GM23338 (cell line): ENCODE data around the gene PRRG1. TPM values are rescaled to one million over a fixed set of nuclear protein-coding genes. Genes with fewer than 3 reads are reported as not detected.

Experiments used
- ATAC-seq: fragments of 200-7000 bp; cut with Tn5 transposase; 3 replicates; pipeline ENCODE4 v1.9.1; 2020
- DNase-seq: peaks from one replicate; pipeline ENCODE4 v3.0.0-alpha.2; 2015; ENCODE audit warnings: low spot score
- H2AFZ ChIP-seq: fragments of 200-600 bp; sonication (generic); 2 replicates; pipeline ENCODE4 v1.8.0; 2016; ENCODE audit warnings: antibody characterized with exemption, mild to moderate bottlenecking, moderate library complexity
- H3F3A ChIP-seq: fragments of 200-600 bp; sonication (generic); replicated peaks from 2 replicates; pipeline ENCODE4 v1.8.0; 2017; ENCODE audit warnings: antibody characterized with exemption, mixed run types, low read depth
- H3K27ac ChIP-seq: fragments of 200-600 bp; sonication (generic); 2 replicates; pipeline ENCODE4 v1.6.1; 2016; ENCODE audit warnings: low read depth
- H3K27me3 ChIP-seq: fragments of 200-600 bp; sonication (generic); 2 replicates; pipeline ENCODE4 v1.8.0; 2016; ENCODE audit warnings: mild to moderate bottlenecking, mixed run types, moderate library complexity; ENCODE audit not compliant: insufficient read depth
- H3K36me3 ChIP-seq: fragments of 200-600 bp; sonication (generic); 2 replicates; pipeline ENCODE4 v1.8.0; 2016; ENCODE audit warnings: mild to moderate bottlenecking; ENCODE audit not compliant: insufficient read depth
- H3K4me1 ChIP-seq: fragments of 200-600 bp; sonication (generic); 2 replicates; pipeline ENCODE4 v1.8.0; 2016; ENCODE audit warnings: mild to moderate bottlenecking, moderate library complexity; ENCODE audit not compliant: insufficient read depth
- H3K4me2 ChIP-seq: fragments of 200-600 bp; sonication (generic); 2 replicates; pipeline ENCODE4 v1.7.1; 2017; ENCODE audit warnings: mixed run types
- H3K4me3 ChIP-seq: fragments of 200-600 bp; sonication (generic); 2 replicates; pipeline ENCODE4 v1.6.1; 2016; ENCODE audit warnings: mixed run types
- H3K79me2 ChIP-seq: fragments of 200-600 bp; sonication (generic); replicated peaks from 2 replicates; pipeline ENCODE4 v1.8.0; 2017; ENCODE audit warnings: mild to moderate bottlenecking; ENCODE audit not compliant: insufficient read depth
- H3K9me2 ChIP-seq: fragments of 200-600 bp; sonication (generic); 2 replicates; pipeline ENCODE4 v1.8.0; 2017; ENCODE audit not compliant: insufficient read depth
- H4K20me1 ChIP-seq: fragments of 200-600 bp; sonication (generic); replicated peaks from 2 replicates; pipeline ENCODE4 v1.8.0; 2017; ENCODE audit warnings: mild to moderate bottlenecking; ENCODE audit not compliant: insufficient read depth
- H3K27ac Mint-ChIP-seq: 2 replicates; pipeline ENCODE4 v1.8.0; 2020; ENCODE audit warnings: inconsistent platforms, mild to moderate bottlenecking, moderate library complexity, mixed read lengths
- H3K27me3 Mint-ChIP-seq: 3 replicates; pipeline ENCODE4 v1.8.0; 2022; ENCODE audit warnings: low read depth, mild to moderate bottlenecking, moderate library complexity, mixed read lengths, inconsistent platforms; ENCODE audit not compliant: insufficient read depth, poor library complexity
- H3K36me3 Mint-ChIP-seq: 3 replicates; pipeline ENCODE4 v1.8.0; 2021; ENCODE audit warnings: low read depth, mild to moderate bottlenecking, inconsistent platforms, moderate library complexity, mixed read lengths
- H3K4me1 Mint-ChIP-seq: 3 replicates; pipeline ENCODE4 v1.8.0; 2020; ENCODE audit warnings: mild to moderate bottlenecking, inconsistent platforms, mixed read lengths
- H3K4me3 Mint-ChIP-seq: 3 replicates; pipeline ENCODE4 v1.8.0; 2021; ENCODE audit warnings: moderate library complexity, mild to moderate bottlenecking, inconsistent platforms, mixed read lengths
- H3K9me3 Mint-ChIP-seq: 3 replicates; pipeline ENCODE4 v1.8.0; 2020; ENCODE audit warnings: moderate library complexity, mild to moderate bottlenecking, inconsistent platforms, mixed read lengths
- CREB1 ChIP-seq: fragments of 250-450 bp; sonication (Bioruptor Pico); IDR thresholded peaks from 2 replicates; pipeline ENCODE4 v1.5.0; 2020; ENCODE audit warnings: low read depth, mild to moderate bottlenecking, moderate library complexity
- CTCF ChIP-seq, 2 experiments: fragments of 200-600 bp in 1 of 2; sonication (generic) in 1 of 2; conservative IDR thresholded peaks; 2 replicates each; pipeline versions ENCODE4 v1.5.1 to v1.6.1; 2016 to 2017; ENCODE audit warnings: antibody characterized with exemption in 2 of 2, low read depth in 2 of 2, mild to moderate bottlenecking in 2 of 2, moderate library complexity in 1 of 2
- EZH2 ChIP-seq: fragments of 200-600 bp; sonication (generic); IDR thresholded peaks from one replicate; pipeline ENCODE4 v1.8.0; 2017; ENCODE audit warnings: antibody characterized with exemption, mild to moderate bottlenecking, low read depth; ENCODE audit not compliant: unreplicated experiment
- JUNB ChIP-seq: IDR thresholded peaks from one replicate; pipeline ENCODE4 v1.6.1; 2016; ENCODE audit warnings: antibody characterized with exemption; ENCODE audit not compliant: unreplicated experiment
- POLR2AphosphoS5 ChIP-seq: IDR thresholded peaks from 2 replicates; pipeline ENCODE4 v1.6.1; 2016; ENCODE audit warnings: antibody characterized with exemption, low read depth
- STAT1 ChIP-seq: IDR thresholded peaks from one replicate; pipeline ENCODE4 v1.6.1; 2016; ENCODE audit warnings: antibody characterized with exemption; ENCODE audit not compliant: unreplicated experiment
- ZNF114 ChIP-seq: fragments of 250-450 bp; sonication (Bioruptor Pico); IDR thresholded peaks from 2 replicates; pipeline ENCODE4 v1.5.0; 2020; ENCODE audit warnings: mild to moderate bottlenecking, moderate library complexity
- ZNF331 ChIP-seq: fragments of 250-450 bp; sonication (Bioruptor Pico); IDR thresholded peaks from 2 replicates; pipeline ENCODE4 v1.5.0; 2020; ENCODE audit warnings: low read depth, mild to moderate bottlenecking, moderate library complexity
- polyA plus RNA-seq: library from polyadenylated mRNA; unstranded; fragments of >200 nt; fragmentation: Nextera tagmentation; extraction: Ambion mirVana; gene quantifications from 2 replicates; pipeline ENCODE4 v1.2.1, GENCODE V29; 2016
- total RNA-seq: library from RNA; depleted of rRNA; stranded (reverse); fragments of >200 nt; shearing (Covaris generic); gene quantifications from 2 replicates; pipeline ENCODE4 v1.2.3, GENCODE V29; 2014
- TF ChIP-seq, protein P1 (sequence below): IDR thresholded peaks from 2 replicates; pipeline ENCODE4 v1.6.1; 2016; ENCODE audit warnings: antibody characterized with exemption
- TF ChIP-seq, protein P2 (sequence below): fragments of 250-450 bp; sonication (Bioruptor Pico); IDR thresholded peaks from 2 replicates; pipeline ENCODE4 v1.5.0; 2020; ENCODE audit warnings: mild to moderate bottlenecking, moderate library complexity

PRRG1 gene
- total and polyA plus RNA-seq, 2 experiments from 2014 or later: 3.8 to 10.8 TPM

- TF ChIP-seq EZH2: no peak
Observed at GRCh38 chrX:37453821-37454220, 104.7 kb downstream of the PRRG1 start (continued).

GRCh38 chrX:37454537-37455285, 105.5 kb downstream of the PRRG1 start:
- peaks cover 11% of the 10 kb centered on the region; the same call in 2 of the 3 replicates for H3K9me3 Mint-ChIP-seq
- peak; percentile 36; the same call in 1 of the 3 replicates for ATAC-seq

More at GRCh38 chrX:37454537-37455285, 105.5 kb downstream of the PRRG1 start:
- no peak overlapping the region for H2AFZ ChIP-seq
- no peak overlapping the region for H3K27ac Mint-ChIP-seq
- peak; percentile 25 for DNase-seq
- no peaks in the 10 kb centered on the region for H3F3A ChIP-seq
- no peaks in the 10 kb centered on the region for H3K9me2 ChIP-seq
- TF ChIP-seq EZH2 (no peak), JUNB (no peak), ZNF114 (CRISPR knock-in tag) (no peak), CREB1 (no peak), ZNF331 (CRISPR knock-in tag) (no peak), CTCF (conservative IDR thresholded peaks at IDR 0.05; ENCODE audit: low read depth in 2 of 2) (no peak), STAT1 (no peak), POLR2AphosphoS5 (no peak)
- TF ChIP-seq, protein P1, sequence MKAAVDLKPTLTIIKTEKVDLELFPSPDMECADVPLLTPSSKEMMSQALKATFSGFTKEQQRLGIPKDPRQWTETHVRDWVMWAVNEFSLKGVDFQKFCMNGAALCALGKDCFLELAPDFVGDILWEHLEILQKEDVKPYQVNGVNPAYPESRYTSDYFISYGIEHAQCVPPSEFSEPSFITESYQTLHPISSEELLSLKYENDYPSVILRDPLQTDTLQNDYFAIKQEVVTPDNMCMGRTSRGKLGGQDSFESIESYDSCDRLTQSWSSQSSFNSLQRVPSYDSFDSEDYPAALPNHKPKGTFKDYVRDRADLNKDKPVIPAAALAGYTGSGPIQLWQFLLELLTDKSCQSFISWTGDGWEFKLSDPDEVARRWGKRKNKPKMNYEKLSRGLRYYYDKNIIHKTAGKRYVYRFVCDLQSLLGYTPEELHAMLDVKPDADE: no peak
- TF ChIP-seq, protein P2, sequence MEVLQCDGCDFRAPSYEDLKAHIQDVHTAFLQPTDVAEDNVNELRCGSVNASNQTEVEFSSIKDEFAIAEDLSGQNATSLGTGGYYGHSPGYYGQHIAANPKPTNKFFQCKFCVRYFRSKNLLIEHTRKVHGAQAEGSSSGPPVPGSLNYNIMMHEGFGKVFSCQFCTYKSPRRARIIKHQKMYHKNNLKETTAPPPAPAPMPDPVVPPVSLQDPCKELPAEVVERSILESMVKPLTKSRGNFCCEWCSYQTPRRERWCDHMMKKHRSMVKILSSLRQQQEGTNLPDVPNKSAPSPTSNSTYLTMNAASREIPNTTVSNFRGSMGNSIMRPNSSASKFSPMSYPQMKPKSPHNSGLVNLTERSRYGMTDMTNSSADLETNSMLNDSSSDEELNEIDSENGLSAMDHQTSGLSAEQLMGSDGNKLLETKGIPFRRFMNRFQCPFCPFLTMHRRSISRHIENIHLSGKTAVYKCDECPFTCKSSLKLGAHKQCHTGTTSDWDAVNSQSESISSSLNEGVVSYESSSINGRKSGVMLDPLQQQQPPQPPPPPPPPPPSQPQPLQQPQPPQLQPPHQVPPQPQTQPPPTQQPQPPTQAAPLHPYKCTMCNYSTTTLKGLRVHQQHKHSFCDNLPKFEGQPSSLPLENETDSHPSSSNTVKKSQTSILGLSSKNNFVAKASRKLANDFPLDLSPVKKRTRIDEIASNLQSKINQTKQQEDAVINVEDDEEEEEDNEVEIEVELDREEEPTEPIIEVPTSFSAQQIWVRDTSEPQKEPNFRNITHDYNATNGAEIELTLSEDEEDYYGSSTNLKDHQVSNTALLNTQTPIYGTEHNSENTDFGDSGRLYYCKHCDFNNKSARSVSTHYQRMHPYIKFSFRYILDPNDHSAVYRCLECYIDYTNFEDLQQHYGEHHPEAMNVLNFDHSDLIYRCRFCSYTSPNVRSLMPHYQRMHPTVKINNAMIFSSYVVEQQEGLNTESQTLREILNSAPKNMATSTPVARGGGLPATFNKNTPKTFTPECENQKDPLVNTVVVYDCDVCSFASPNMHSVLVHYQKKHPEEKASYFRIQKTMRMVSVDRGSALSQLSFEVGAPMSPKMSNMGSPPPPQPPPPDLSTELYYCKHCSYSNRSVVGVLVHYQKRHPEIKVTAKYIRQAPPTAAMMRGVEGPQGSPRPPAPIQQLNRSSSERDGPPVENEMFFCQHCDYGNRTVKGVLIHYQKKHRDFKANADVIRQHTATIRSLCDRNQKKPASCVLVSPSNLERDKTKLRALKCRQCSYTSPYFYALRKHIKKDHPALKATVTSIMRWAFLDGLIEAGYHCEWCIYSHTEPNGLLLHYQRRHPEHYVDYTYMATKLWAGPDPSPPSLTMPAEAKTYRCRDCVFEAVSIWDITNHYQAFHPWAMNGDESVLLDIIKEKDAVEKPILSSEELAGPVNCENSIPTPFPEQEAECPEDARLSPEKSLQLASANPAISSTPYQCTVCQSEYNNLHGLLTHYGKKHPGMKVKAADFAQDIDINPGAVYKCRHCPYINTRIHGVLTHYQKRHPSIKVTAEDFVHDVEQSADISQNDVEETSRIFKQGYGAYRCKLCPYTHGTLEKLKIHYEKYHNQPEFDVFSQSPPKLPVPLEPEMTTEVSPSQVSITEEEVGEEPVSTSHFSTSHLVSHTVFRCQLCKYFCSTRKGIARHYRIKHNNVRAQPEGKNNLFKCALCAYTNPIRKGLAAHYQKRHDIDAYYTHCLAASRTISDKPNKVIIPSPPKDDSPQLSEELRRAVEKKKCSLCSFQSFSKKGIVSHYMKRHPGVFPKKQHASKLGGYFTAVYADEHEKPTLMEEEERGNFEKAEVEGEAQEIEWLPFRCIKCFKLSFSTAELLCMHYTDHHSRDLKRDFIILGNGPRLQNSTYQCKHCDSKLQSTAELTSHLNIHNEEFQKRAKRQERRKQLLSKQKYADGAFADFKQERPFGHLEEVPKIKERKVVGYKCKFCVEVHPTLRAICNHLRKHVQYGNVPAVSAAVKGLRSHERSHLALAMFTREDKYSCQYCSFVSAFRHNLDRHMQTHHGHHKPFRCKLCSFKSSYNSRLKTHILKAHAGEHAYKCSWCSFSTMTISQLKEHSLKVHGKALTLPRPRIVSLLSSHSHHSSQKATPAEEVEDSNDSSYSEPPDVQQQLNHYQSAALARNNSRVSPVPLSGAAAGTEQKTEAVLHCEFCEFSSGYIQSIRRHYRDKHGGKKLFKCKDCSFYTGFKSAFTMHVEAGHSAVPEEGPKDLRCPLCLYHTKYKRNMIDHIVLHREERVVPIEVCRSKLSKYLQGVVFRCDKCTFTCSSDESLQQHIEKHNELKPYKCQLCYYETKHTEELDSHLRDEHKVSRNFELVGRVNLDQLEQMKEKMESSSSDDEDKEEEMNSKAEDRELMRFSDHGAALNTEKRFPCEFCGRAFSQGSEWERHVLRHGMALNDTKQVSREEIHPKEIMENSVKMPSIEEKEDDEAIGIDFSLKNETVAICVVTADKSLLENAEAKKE: no peak
- no peaks in the 10 kb centered on the region for H4K20me1 ChIP-seq
- peaks cover 2% of the 10 kb centered on the region for H3K27me3 Mint-ChIP-seq
- no peak overlapping the region for H3K27ac ChIP-seq
- H3K79me2 ChIP-seq: no peaks in the 10 kb centered on the region
- no peaks in the 10 kb centered on the region for H3K27me3 ChIP-seq
- H3K4me2 ChIP-seq: no peak overlapping the region
- H3K36me3 Mint-ChIP-seq: peaks cover 10% of the 10 kb centered on the region
- H3K4me3 Mint-ChIP-seq: no peak overlapping the region
- no peak overlapping the region for H3K4me3 ChIP-seq
- no peaks in the 10 kb centered on the region for H3K36me3 ChIP-seq
- H3K4me1 Mint-ChIP-seq: peaks cover 14% of the 10 kb centered on the region
- H3K4me1 ChIP-seq: no peaks in the 10 kb centered on the region; the same call in none of the 2 replicates
